ENCODE measurements around the gene TM9SF1. TPM values are rescaled to one million over a fixed set of nuclear protein-coding genes. Genes with fewer than 3 reads are reported as not detected.

TM9SF1 gene
- 34.5 and 35.3 TPM in 2 replicates for total RNA-seq

GRCh38 chr14:24195186-24196070, at the start of gene TM9SF1:
Gene TM9SF1 (minus strand): TSS chr14:24195441. CDS start chr14:24195019, 422 bp downstream.
- peak; percentile 85 for DNase-seq (ENCODE audit: low spot score)
- no peaks in the 10 kb centered on the region for H3K27me3 Mint-ChIP-seq (ENCODE audit: insufficient read depth)
- H3K9me3 Mint-ChIP-seq: no peaks in the 10 kb centered on the region
- intact Hi-C loops (cut with micrococcal nuclease): loop anchor here (1.0 kb wide), 4 partner anchors 7 to 48 kb away; partner anchors contain the start of genes CHMP4A, GMPR2, IPO4 and NEDD8
- H3K27ac Mint-ChIP-seq: peak within 1 kb of the TSS; percentile 96
- peak within 1 kb of the TSS; percentile 97 for H3K4me3 Mint-ChIP-seq
- peaks cover 37% of the 10 kb centered on the region for H3K36me3 Mint-ChIP-seq (ENCODE audit: low read depth)
- H3K4me1 Mint-ChIP-seq (ENCODE audit: low read depth): peaks cover 61% of the 10 kb centered on the region

DNA sequence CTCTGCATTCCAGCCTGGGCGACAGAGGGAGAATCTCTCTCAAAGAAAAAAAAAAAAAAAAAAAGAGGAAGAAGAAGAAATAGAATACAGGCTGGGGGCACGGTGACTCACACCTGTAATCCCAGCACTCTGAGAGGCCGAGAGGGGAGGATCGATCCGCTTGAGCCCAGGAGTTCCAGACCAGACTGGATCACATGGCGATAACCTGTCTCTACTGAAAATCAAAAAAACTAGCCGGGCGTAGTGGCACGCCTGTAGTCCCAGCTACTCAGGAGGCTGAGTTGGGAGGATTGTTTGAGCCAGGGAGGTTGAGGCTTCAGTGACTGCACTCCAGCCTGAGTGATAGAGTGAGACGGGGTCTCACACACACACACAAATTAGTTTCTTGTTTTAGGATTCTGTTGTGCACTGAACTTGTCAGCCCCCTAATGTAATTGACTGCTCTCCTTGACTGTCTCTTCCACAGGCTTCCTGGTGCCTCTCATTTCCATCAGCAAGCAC, 48.1 kb upstream of the TM9SF1 start:
- no peaks in the 10 kb centered on the region for H3K9me3 Mint-ChIP-seq
- peak overlapping the region; percentile 96 for H3K4me3 Mint-ChIP-seq
- peaks cover 63% of the 10 kb centered on the region for H3K4me1 Mint-ChIP-seq (ENCODE audit: low read depth)
- peak overlapping the region; percentile 99 for H3K27ac Mint-ChIP-seq
- peaks cover 34% of the 10 kb centered on the region for H3K36me3 Mint-ChIP-seq (ENCODE audit: low read depth)
- no peak for DNase-seq (ENCODE audit: low spot score)
- intact Hi-C loops (cut with micrococcal nuclease): loop anchor here (1.0 to 2.0 kb wide), 5 partner anchors 45 to 229 kb away; partner anchors contain the start of gene IPO4
- H3K27me3 Mint-ChIP-seq (ENCODE audit: insufficient read depth): no peaks in the 10 kb centered on the region

DNA sequence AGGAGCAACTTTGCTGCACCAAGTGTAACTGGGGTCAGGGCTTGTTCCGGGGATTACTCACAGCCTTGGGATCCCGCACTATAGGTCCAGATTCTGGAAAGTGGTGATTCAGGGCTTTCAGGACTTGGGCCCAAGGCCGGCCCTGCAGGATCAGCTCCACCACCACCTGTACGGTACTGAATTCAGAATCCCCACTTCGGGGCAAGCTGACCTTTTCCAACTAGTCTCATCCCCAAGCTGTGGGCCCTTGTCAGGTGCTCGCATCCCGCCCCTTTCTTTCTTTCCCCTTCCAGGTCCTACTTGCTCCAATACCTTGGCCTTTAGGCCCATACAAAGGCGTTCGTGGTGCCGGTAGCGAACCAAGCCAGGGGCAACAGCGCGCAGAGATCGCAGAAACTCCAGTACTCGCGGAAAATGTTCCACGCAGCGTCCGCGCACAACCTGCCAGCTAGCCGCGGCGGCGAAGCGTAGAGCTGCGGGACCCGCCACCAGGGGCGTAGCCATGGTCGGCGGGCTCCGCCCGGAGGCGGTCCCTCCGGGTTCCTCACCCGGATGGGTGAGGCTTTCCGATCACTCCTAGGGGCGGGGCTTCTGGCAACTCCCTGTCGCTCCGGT, 46.7 kb upstream of the TM9SF1 start:
- DNase-seq (ENCODE audit: low spot score): peak; percentile 93
- peak overlapping the region; percentile 96 for H3K4me3 Mint-ChIP-seq
- H3K27ac Mint-ChIP-seq: peak overlapping the region; percentile 99
- peaks cover 58% of the 10 kb centered on the region for H3K4me1 Mint-ChIP-seq (ENCODE audit: low read depth)
- intact Hi-C loops (cut with micrococcal nuclease): loop anchor here (1.0 to 2.0 kb wide), 12 partner anchors 10 to 227 kb away; partner anchors contain the start of genes DCAF11, GMPR2, IPO4 and IRF9
- H3K36me3 Mint-ChIP-seq (ENCODE audit: low read depth): peaks cover 39% of the 10 kb centered on the region
- no peaks in the 10 kb centered on the region for H3K9me3 Mint-ChIP-seq
- no peaks in the 10 kb centered on the region for H3K27me3 Mint-ChIP-seq (ENCODE audit: insufficient read depth)

- Mint-ChIP-seq H3K36me3 (ENCODE audit: low read depth) (peaks cover 51% of the 10 kb centered on the region), H3K27me3 (ENCODE audit: insufficient read depth) (no peaks in the 10 kb centered on the region), H3K27ac (peak overlapping the region; percentile 50), H3K4me1 (ENCODE audit: low read depth) (peaks cover 64% of the 10 kb centered on the region), H3K9me3 (no peaks in the 10 kb centered on the region), H3K4me3 (peak overlapping the region; percentile 96)
- no peak for DNase-seq (ENCODE audit: low spot score)
- intact Hi-C loops (cut with micrococcal nuclease): no loop called here
Observed at GRCh38 chr14:24240110-24240918, 45.1 kb upstream of the TM9SF1 start.

- peak overlapping the region; percentile 64 for H3K4me3 Mint-ChIP-seq
- no peaks in the 10 kb centered on the region for H3K9me3 Mint-ChIP-seq
- no peaks in the 10 kb centered on the region for H3K27me3 Mint-ChIP-seq (ENCODE audit: insufficient read depth)
- peaks cover 72% of the 10 kb centered on the region for H3K4me1 Mint-ChIP-seq (ENCODE audit: low read depth)
- intact Hi-C loops (cut with micrococcal nuclease): loop anchor here (10.0 kb wide), 1 partner anchor 1144 kb away; the partner anchor contains the start of genes ACIN1 and C14orf119
- no peak for DNase-seq (ENCODE audit: low spot score)
- peaks cover 59% of the 10 kb centered on the region for H3K36me3 Mint-ChIP-seq (ENCODE audit: low read depth)
- H3K27ac Mint-ChIP-seq: peak overlapping the region; percentile 22
Observed at GRCh38 chr14:24238527-24239037, 43.3 kb upstream of the TM9SF1 start.

GRCh38 chr14:24238123-24238522, 42.9 kb upstream of the TM9SF1 start:
- peak overlapping the region; percentile 17 for H3K4me3 Mint-ChIP-seq
- no peaks in the 10 kb centered on the region for H3K9me3 Mint-ChIP-seq
- peaks cover 59% of the 10 kb centered on the region for H3K36me3 Mint-ChIP-seq (ENCODE audit: low read depth)
- H3K27ac Mint-ChIP-seq: peak overlapping the region; percentile 22
- peaks cover 72% of the 10 kb centered on the region for H3K4me1 Mint-ChIP-seq (ENCODE audit: low read depth)
- DNase-seq (ENCODE audit: low spot score): no peak
- no peaks in the 10 kb centered on the region for H3K27me3 Mint-ChIP-seq (ENCODE audit: insufficient read depth)
- intact Hi-C loops (cut with micrococcal nuclease): loop anchor here (10.0 kb wide), 1 partner anchor 1143 kb away; the partner anchor contains the start of genes ACIN1 and C14orf119

DNA sequence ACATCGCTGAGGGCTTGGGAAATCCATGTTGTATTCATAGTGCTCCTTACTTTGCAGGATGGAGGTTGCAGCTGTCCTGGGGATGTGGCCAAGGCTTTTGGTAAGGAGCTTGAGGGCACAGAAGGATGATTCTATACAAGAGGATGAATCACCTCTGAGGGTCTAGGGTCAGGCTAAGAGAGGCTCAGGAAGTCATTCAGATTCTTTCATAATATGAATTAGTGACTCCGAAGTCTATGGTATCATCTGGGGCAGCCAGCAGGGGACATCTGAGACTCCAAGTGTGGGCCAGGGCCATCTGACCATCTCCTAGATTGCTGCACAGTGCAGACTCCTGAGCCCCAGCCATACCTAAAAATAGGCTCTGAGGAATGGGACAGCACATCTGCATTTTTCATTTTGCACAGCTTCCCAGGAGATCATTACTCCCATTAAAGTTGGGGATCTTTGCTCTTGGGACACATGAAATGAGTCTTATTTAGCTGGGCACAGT, 42.3 kb upstream of the TM9SF1 start:
- intact Hi-C loops (cut with micrococcal nuclease): loop anchor here (10.0 kb wide), 1 partner anchor 1143 kb away; the partner anchor contains the start of genes ACIN1 and C14orf119
- no peak overlapping the region for H3K27ac Mint-ChIP-seq
- H3K4me1 Mint-ChIP-seq (ENCODE audit: low read depth): peaks cover 71% of the 10 kb centered on the region
- H3K27me3 Mint-ChIP-seq (ENCODE audit: insufficient read depth): no peaks in the 10 kb centered on the region
- no peak for DNase-seq (ENCODE audit: low spot score)
- H3K36me3 Mint-ChIP-seq (ENCODE audit: low read depth): peaks cover 59% of the 10 kb centered on the region
- H3K9me3 Mint-ChIP-seq: no peaks in the 10 kb centered on the region
- H3K4me3 Mint-ChIP-seq: no peak overlapping the region

DNA sequence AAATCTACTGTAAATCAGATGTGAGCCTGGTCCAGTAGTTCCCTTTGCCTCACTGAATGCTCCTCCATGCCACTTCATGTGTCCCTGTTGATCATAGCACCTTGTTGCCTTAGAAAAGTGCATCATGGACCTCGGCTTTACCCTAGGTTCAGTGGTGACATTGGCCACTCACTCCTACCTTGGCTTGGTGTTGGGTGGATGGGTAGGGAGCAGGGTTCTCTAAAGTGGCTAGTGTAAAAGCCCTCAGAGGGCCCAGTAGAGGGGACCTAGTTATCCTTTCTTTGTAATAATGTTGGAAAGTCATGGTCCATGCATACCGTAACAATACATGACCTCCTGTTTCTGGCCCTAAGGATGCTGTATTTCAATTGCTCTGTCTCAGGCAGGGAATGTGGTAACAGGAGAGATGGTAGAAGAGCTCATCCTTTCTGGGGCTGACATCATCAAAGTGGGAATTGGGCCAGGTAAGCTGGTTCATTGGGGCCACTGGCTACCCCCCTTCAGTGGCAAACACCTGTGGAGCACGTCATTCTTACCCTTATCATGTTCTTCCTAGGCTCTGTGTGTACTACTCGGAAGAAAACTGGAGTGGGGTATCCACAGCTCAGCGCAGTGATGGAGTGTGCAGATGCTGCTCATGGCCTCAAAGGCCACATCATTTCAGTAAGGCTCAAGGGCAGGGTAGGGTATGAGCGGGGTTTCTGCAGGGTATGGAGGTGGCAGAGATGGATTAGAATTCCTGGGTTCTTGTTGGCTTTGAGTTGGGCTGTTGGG, 41.6 kb upstream of the TM9SF1 start:
- Mint-ChIP-seq H3K4me3 (no peak overlapping the region), H3K9me3 (no peaks in the 10 kb centered on the region), H3K4me1 (ENCODE audit: low read depth) (peaks cover 71% of the 10 kb centered on the region), H3K36me3 (ENCODE audit: low read depth) (peaks cover 59% of the 10 kb centered on the region), H3K27ac (no peak overlapping the region), H3K27me3 (ENCODE audit: insufficient read depth) (no peaks in the 10 kb centered on the region)
- no peak for DNase-seq (ENCODE audit: low spot score)
- intact Hi-C loops (cut with micrococcal nuclease): loop anchor here (10.0 kb wide), 1 partner anchor 1142 kb away; the partner anchor contains the start of genes ACIN1 and C14orf119

DNA sequence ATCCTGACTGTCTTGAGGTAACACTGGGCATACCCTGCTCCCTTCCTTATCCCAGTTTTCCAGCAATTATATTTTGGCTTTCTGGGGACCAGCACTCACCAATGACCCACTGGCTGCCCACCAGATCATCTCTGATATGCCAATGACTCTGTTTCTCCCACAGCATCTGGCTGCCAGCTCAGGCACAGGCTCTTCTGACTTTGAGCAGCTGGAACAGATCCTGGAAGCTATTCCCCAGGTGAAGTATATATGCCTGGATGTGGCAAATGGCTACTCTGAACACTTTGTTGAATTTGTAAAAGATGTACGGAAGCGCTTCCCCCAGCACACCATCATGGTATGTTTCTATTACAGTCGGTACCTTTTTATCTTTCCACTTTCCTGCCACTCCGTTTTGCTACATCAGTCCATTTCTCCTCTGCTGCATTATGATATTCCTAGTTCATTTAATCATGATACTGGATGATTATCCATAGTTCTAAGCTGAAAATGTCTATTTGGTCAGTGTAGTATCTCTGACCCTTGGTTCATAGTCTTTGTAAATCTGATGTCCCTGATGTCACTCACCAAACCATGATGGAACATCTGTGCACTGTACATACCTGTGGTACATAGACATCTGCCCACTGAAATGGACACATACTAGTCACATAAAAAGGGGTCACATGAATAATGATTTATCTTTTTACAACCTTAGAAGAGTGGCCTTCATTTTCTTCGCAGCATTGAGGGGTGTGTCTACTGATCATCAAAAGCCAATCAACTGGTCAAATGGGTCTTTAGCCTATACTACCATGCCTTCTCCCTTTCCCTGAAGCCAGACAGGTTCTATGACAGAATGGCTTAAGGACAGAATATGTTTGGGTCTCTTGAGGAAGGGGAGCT, 40.8 kb upstream of the TM9SF1 start:
- Mint-ChIP-seq H3K27me3 (ENCODE audit: insufficient read depth) (no peaks in the 10 kb centered on the region), H3K4me1 (ENCODE audit: low read depth) (peaks cover 76% of the 10 kb centered on the region), H3K27ac (peak overlapping the region; percentile 2), H3K9me3 (no peaks in the 10 kb centered on the region), H3K36me3 (ENCODE audit: low read depth) (peaks cover 62% of the 10 kb centered on the region), H3K4me3 (peak overlapping the region; percentile 6)
- intact Hi-C loops (cut with micrococcal nuclease): loop anchor here (10.0 kb wide), 1 partner anchor 1141 kb away; the partner anchor contains the start of genes ACIN1 and C14orf119
- DNase-seq (ENCODE audit: low spot score): no peak

- H3K27me3 Mint-ChIP-seq (ENCODE audit: insufficient read depth): no peaks in the 10 kb centered on the region
- H3K36me3 Mint-ChIP-seq (ENCODE audit: low read depth): peaks cover 47% of the 10 kb centered on the region
- H3K4me1 Mint-ChIP-seq (ENCODE audit: low read depth): peaks cover 61% of the 10 kb centered on the region
Observed at GRCh38 chr14:24234095-24235005, 39.1 kb upstream of the TM9SF1 start.

More at GRCh38 chr14:24234095-24235005, 39.1 kb upstream of the TM9SF1 start:
- peak overlapping the region; percentile 56 for H3K4me3 Mint-ChIP-seq
- intact Hi-C loops (cut with micrococcal nuclease): loop anchor here (10.0 kb wide), 1 partner anchor 1140 kb away; the partner anchor contains the start of genes ACIN1 and C14orf119
- DNase-seq (ENCODE audit: low spot score): no peak
- no peaks in the 10 kb centered on the region for H3K9me3 Mint-ChIP-seq
- H3K27ac Mint-ChIP-seq: no peak overlapping the region
